Measurements from ENCODE around the gene TRPM2.
"Not testable (repeated sequence)": the region's sequence is repeated elsewhere in the genome, so short reads cannot be mapped to it uniquely, and the experiment has no call there.

Gene TRPM2

DNA sequence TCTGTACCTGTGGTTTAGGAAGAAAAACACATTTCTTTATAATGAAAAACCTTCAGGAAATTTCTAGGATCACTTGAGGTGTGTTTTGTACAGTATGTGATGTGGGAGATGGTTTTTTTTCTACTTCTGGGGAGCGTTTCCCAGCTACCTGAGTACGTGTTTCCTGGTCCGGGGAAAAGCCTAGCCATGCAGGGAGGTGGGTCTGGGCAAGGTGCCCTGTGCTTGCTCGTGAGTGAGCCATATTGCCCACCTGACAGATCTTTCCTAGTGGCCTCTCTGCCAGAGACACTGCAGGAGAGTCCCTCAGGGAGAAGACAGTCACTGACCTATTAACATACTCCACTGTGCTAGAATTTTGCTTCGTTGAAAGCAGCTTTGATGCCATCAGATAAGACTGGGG lies 41.3 kb downstream of the TRPM2 start:
- Histone ChIP-seq H3K9me3 (ENCODE audit: severe bottlenecking) (peaks cover 8% of the 10 kb centered on the region), H3K27me3 (ENCODE audit: insufficient read depth, low read depth, severe bottlenecking) (no peaks in the 10 kb centered on the region), H3K36me3 (no peaks in the 10 kb centered on the region), H3K4me3 (ENCODE audit: low read depth, low read length) (no peak overlapping the region), H3K27ac (no peak overlapping the region)
- DNase-seq = no peak
- TF ChIP-seq, protein P1, sequence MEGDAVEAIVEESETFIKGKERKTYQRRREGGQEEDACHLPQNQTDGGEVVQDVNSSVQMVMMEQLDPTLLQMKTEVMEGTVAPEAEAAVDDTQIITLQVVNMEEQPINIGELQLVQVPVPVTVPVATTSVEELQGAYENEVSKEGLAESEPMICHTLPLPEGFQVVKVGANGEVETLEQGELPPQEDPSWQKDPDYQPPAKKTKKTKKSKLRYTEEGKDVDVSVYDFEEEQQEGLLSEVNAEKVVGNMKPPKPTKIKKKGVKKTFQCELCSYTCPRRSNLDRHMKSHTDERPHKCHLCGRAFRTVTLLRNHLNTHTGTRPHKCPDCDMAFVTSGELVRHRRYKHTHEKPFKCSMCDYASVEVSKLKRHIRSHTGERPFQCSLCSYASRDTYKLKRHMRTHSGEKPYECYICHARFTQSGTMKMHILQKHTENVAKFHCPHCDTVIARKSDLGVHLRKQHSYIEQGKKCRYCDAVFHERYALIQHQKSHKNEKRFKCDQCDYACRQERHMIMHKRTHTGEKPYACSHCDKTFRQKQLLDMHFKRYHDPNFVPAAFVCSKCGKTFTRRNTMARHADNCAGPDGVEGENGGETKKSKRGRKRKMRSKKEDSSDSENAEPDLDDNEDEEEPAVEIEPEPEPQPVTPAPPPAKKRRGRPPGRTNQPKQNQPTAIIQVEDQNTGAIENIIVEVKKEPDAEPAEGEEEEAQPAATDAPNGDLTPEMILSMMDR (IDR thresholded peaks at IDR 0.05; ENCODE audit: low read depth, low read length) = no peak

DNA sequence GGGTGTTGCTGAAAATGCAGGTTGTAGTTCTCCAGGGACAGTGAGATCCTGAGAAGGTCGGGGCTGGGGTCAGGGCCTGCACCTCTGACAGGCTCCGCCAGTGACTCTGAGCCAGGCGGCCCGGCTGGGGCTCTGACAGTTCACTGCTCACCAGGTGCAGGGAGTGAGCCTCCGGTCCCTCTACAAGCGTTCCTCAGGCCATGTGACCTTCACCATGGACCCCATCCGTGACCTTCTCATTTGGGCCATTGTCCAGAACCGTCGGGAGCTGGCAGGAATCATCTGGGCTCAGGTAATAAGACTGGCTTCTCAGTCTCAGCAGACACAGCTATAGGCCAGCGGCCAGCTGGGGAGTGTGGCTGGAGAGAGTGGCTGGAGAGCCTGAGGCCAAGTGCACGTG lies 41.8 kb downstream of the TRPM2 start:
- Histone ChIP-seq H3K4me3 (ENCODE audit: low read depth, low read length) (no peak overlapping the region), H3K9me3 (ENCODE audit: severe bottlenecking) (peaks cover 2% of the 10 kb centered on the region), H3K36me3 (no peaks in the 10 kb centered on the region), H3K27me3 (ENCODE audit: insufficient read depth, low read depth, severe bottlenecking) (no peaks in the 10 kb centered on the region), H3K27ac (no peak overlapping the region)
- TF ChIP-seq, protein P1 (IDR thresholded peaks at IDR 0.05; ENCODE audit: low read depth, low read length) = no peak
- no peak for DNase-seq

DNA sequence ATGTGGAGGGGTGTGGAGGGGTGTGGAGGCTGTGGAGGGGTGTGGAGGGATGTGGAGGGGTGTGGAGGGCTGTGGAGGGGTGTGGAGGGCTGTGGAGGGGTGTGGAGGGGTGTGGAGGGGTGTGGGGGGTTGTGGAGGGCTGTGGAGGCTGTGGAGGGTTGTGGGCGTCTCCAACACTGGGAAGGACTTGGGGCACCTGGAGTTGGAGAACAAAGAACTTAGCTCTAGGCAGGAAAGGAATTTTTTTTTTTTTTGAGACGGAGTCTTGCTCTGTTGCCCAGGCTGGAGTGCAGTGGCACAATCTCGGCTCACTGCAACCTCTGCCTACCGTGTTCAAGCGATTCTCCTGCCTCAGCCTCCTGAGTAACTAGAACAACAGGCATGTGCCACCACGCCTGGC lies 43.4 kb downstream of the TRPM2 start:
- H3K9me3 ChIP-seq (ENCODE audit: severe bottlenecking); H3K4me3 ChIP-seq (ENCODE audit: low read depth, low read length); DNase-seq; H3K27me3 ChIP-seq (ENCODE audit: insufficient read depth, low read depth, severe bottlenecking); H3K27ac ChIP-seq; H3K36me3 ChIP-seq: not testable (repeated sequence)

DNA sequence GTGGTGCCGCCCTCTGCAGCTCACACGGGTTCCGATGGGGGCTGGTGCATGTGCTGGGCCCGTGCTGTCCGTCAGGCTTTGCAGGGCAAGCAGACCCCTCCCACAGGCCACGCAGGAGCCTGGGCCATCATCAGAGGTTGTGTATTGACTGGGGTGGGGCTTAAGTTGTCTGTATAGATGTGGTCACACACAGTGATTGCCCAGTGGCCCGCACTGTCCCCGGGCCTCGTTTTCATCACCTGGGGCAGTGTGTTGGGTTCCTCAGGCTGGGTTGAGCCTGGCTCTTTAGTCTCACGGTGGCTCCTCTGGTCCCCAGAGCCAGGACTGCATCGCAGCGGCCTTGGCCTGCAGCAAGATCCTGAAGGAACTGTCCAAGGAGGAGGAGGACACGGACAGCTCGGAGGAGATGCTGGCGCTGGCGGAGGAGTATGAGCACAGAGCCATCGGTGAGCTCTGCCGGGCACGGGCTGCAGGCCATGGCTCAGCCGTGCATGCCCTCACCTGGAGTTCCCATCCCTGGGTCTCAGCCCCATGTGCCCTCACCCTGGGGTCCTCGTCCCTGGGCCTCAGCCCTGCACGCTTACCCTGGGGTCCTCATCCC lies 44.1 kb downstream of the TRPM2 start:
- Histone ChIP-seq H3K36me3 (no peaks in the 10 kb centered on the region), H3K27ac (no peak overlapping the region), H3K9me3 (ENCODE audit: severe bottlenecking) (no peaks in the 10 kb centered on the region), H3K27me3 (ENCODE audit: insufficient read depth, low read depth, severe bottlenecking) (no peaks in the 10 kb centered on the region), H3K4me3 (ENCODE audit: low read depth, low read length) (no peak overlapping the region)
- DNase-seq = no peak
- TF ChIP-seq, protein P1 (IDR thresholded peaks at IDR 0.05; ENCODE audit: low read depth, low read length) = no peak

DNA sequence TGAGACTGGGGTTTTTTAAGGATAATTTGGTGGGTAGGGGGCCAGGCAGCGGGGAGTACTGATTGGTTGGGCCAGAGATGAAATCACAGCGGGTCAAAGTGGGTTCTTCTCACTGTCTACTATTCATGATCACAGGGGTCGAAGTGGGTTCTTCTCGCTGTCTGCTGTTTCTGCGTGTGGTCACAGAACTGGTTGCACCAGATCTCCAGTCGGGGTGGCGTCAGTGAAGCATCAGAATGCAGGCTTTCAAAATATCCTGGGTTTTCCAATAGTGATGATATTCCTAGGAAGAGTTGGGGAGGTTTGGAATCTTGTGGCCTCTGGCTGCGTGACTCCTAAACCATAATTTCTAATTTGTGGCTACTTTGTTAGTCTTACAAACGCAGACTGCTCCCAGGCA lies 45.1 kb downstream of the TRPM2 start:
- Histone ChIP-seq H3K27ac (no peak overlapping the region), H3K36me3 (no peaks in the 10 kb centered on the region), H3K9me3 (ENCODE audit: severe bottlenecking) (peaks cover under 1% of the 10 kb centered on the region), H3K4me3 (ENCODE audit: low read depth, low read length) (no peak overlapping the region), H3K27me3 (ENCODE audit: insufficient read depth, low read depth, severe bottlenecking) (no peaks in the 10 kb centered on the region)
- TF ChIP-seq, protein P1 (IDR thresholded peaks at IDR 0.05; ENCODE audit: low read depth, low read length) = no peak
- no peak for DNase-seq

DNA sequence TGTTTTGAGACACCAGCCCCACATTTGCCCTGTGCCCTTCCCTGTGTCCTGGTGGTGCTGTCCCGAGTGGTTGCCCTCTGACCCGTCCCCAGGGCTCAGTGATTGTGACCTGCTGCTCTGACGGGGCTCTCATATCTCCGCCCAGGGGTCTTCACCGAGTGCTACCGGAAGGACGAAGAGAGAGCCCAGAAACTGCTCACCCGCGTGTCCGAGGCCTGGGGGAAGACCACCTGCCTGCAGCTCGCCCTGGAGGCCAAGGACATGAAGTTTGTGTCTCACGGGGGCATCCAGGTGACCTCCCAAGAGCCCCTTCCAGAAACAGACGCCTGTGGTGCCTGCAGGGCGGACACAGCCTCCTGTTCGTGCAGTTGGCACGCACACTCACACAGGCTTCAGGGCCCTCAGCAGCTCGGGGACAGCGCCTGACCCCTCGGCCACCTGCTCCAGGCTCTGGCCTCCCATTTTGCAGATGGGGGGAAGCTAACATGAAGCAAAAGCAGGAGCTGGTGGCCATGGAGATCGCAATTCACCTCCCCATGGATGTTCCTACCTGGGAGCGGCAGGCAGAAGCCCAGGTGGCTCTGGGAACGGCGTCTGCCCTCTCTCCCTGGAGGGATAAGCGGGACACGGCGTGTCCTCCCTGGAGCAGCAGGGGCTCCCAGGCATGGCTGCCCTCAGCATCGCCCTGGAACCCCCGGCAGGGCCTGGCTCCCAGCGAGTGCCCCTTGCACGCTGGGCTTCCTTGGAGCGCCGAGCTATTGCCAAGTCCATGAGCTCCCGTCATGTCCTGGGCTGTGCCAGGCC lies 45.9 kb downstream of the TRPM2 start:
- Histone ChIP-seq H3K27ac (no peak overlapping the region), H3K4me3 (ENCODE audit: low read depth, low read length) (no peak overlapping the region), H3K36me3 (no peaks in the 10 kb centered on the region), H3K27me3 (ENCODE audit: insufficient read depth, low read depth, severe bottlenecking) (no peaks in the 10 kb centered on the region), H3K9me3 (ENCODE audit: severe bottlenecking) (peaks cover 3% of the 10 kb centered on the region)
- DNase-seq = no peak
- TF ChIP-seq, protein P1 (IDR thresholded peaks at IDR 0.05; ENCODE audit: low read depth, low read length) = no peak
